ENCODE measurements around the gene TMEM101. TPM values are rescaled to one million over a fixed set of nuclear protein-coding genes. Genes with fewer than 3 reads are reported as not detected.
A peak's percentile ranks its signal among the peaks of the same experiment; 100 is the strongest.

The TMEM101 gene
- total and polyA plus RNA-seq, 2 experiments from 2014 or later = 33.4 to 41.0 TPM

DNA sequence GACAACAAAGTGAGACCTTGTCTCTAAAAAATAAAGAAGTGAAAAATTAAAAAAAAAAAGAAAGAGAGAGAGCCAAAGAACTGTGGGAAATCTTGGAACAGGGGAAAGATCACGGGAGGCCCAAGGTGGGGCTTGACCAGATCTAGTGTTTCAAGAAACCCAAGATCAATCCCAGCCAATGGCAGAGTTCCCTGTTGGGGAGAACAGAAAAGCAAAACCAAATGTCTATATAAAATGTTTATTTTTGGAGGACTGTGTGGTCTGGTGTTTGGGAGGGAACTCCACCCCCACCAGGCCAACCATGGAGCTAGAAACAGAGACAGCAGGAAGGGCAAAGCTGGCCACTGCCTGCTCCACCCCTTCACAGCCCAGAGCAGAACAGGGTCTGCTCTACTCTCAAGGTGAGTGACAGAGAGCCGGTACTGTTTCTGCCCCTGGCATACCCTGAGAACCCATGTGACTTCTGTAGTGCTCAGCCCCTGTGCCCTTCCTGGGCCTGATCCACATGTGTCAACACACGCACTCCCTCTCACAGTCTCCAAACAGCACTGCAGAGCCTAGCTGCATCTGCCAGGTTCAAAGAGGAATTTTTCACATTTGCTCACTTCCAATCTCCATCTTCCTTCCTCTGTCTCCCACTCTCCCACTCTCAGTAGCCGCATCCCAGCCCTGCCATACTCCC, 3.7 kb downstream of the TMEM101 start:
- Histone ChIP-seq H3K36me3 (replicated peaks; ENCODE audit: insufficient read depth, low read depth) (no peaks in the 10 kb centered on the region), H3K79me2 (peaks cover 6% of the 10 kb centered on the region), H3K27me3 (peaks cover 2% of the 10 kb centered on the region), H3K4me1 (ENCODE audit: insufficient read depth) (peaks cover 11% of the 10 kb centered on the region), H2AFZ (no peak overlapping the region), H4K20me1 (ENCODE audit: insufficient read depth, poor library complexity, severe bottlenecking) (no peaks in the 10 kb centered on the region), H3K4me2 (no peak overlapping the region), H3K9me2 (replicated peaks; ENCODE audit: insufficient read depth) (no peaks in the 10 kb centered on the region), H3K4me3 (no peak overlapping the region), H3K27ac (peak overlapping the region; percentile 33), H3K9me3 (ENCODE audit: low read depth) (no peaks in the 10 kb centered on the region)
- no peak for DNase-seq (ENCODE audit: low spot score)
- 58% methylated on average over 4 of the region's 4 CpGs for WGBS (ENCODE audit: low lambda C conversion rate, missing lambda C conversion rate)
- TF ChIP-seq EZH2phosphoT487 (IDR thresholded peaks at IDR 0.05; ENCODE audit: low read depth, severe bottlenecking, unreplicated experiment) (no peak), EZH2 (IDR thresholded peaks at IDR 0.05; ENCODE audit: borderline replicate concordance) (no peak)

DNA sequence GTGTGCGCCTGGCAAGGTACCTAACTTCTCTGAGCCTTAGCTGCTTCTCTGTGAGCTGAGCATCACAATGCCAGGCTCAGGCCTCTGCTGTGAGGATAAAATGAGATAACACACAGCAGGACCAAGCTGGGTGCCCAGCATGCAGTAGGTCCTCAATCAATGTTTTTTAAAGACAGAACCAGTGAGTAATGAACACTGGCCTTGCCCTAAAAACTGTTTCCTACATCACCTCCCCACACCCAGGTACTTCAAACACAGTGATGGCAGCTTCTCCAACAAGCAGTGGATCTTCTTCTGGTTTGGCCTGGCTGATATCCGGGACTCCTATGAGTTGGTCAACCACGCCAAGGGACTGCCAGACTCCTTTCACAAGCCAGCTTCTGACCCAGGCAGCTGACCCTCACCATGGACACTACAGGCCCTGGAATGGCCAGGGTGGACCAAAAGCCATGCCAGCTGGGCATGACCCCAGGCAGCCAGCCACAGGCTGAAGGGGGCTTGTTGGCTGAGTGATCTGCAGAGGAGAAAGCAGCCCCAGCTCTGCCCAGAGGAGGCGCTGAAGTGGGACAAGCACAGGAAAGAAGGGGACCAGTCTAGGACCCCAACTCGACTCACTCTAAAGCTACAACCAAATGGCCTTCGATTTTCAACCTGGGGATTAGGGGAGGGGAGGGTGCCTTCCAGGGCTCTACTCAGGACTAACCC, 6.4 kb downstream of the TMEM101 start:
- H3K4me3 ChIP-seq = no peak overlapping the region
- TF ChIP-seq EZH2 (IDR thresholded peaks at IDR 0.05; ENCODE audit: borderline replicate concordance) = no peak
- TF ChIP-seq EZH2phosphoT487 (IDR thresholded peaks at IDR 0.05; ENCODE audit: low read depth, severe bottlenecking, unreplicated experiment) = no peak
- TF ChIP-seq, protein P1, sequence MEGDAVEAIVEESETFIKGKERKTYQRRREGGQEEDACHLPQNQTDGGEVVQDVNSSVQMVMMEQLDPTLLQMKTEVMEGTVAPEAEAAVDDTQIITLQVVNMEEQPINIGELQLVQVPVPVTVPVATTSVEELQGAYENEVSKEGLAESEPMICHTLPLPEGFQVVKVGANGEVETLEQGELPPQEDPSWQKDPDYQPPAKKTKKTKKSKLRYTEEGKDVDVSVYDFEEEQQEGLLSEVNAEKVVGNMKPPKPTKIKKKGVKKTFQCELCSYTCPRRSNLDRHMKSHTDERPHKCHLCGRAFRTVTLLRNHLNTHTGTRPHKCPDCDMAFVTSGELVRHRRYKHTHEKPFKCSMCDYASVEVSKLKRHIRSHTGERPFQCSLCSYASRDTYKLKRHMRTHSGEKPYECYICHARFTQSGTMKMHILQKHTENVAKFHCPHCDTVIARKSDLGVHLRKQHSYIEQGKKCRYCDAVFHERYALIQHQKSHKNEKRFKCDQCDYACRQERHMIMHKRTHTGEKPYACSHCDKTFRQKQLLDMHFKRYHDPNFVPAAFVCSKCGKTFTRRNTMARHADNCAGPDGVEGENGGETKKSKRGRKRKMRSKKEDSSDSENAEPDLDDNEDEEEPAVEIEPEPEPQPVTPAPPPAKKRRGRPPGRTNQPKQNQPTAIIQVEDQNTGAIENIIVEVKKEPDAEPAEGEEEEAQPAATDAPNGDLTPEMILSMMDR (IDR thresholded peaks at IDR 0.05; ENCODE audit: poor library complexity) = no peak
- WGBS (ENCODE audit: low lambda C conversion rate, missing lambda C conversion rate) = 79% methylated on average over 6 of the region's 6 CpGs
- H2AFZ ChIP-seq = no peak overlapping the region
- H3K36me3 ChIP-seq (replicated peaks; ENCODE audit: insufficient read depth, low read depth) = no peaks in the 10 kb centered on the region
- no peak overlapping the region for H3K27ac ChIP-seq
- H3K4me1 ChIP-seq (ENCODE audit: insufficient read depth) = peaks cover 21% of the 10 kb centered on the region
- peaks cover 28% of the 10 kb centered on the region for H3K27me3 ChIP-seq
- H3K4me2 ChIP-seq = peak overlapping the region; percentile 94
- H4K20me1 ChIP-seq (ENCODE audit: insufficient read depth, poor library complexity, severe bottlenecking) = no peaks in the 10 kb centered on the region
- H3K79me2 ChIP-seq = peaks cover under 1% of the 10 kb centered on the region
- no peaks in the 10 kb centered on the region for H3K9me2 ChIP-seq (replicated peaks; ENCODE audit: insufficient read depth)
- DNase-seq (ENCODE audit: low spot score) = no peak
- no peaks in the 10 kb centered on the region for H3K9me3 ChIP-seq (ENCODE audit: low read depth)

DNA sequence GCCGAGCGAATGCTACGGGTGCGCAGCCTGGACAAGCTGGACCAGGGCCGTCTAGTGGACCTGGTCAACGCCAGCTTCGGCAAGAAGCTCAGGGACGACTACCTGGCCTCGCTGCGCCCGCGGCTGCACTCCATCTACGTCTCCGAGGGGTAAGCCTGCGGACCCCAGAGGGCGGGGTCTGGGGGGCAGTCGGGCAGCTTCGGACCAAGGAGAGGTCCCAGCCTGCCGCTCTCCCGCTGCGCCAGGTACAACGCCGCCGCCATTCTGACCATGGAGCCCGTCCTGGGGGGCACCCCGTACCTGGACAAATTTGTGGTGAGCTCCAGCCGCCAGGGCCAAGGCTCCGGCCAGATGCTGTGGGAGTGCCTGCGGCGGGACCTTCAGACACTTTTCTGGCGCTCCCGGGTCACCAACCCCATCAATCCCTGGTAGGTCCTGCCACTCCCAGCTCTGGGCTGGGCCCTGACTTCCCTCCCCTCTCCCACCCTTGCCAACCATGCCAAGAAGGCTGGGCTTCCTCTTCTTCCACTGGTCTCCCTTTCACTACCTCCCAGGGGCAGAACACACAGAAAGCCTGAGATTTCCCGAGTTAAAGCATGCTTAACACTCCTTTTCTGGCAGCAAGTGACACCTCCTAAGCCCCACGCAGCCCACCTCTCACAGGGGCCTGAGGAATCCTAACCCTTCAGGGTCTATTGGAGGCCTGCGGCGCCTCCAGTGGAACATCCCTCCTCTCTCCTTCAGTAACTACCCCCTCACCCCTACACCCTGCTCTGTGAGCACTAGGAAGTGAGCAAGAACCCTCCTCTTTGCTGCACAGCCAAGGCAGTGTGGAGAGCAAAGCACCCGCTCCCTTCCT, 7.2 kb downstream of the TMEM101 start:
- peak overlapping the region; percentile 49 for H3K27ac ChIP-seq
- TF ChIP-seq EZH2 (IDR thresholded peaks at IDR 0.05; ENCODE audit: borderline replicate concordance) (no peak), EZH2phosphoT487 (IDR thresholded peaks at IDR 0.05; ENCODE audit: low read depth, severe bottlenecking, unreplicated experiment) (no peak)
- TF ChIP-seq, protein P1 (IDR thresholded peaks at IDR 0.05; ENCODE audit: poor library complexity) = no peak
- WGBS (ENCODE audit: low lambda C conversion rate, missing lambda C conversion rate) = 15% methylated on average over 31 of the region's 37 CpGs
- H3K9me2 ChIP-seq (replicated peaks; ENCODE audit: insufficient read depth) = no peaks in the 10 kb centered on the region
- H3K79me2 ChIP-seq = no peaks in the 10 kb centered on the region
- H3K27me3 ChIP-seq = peaks cover 36% of the 10 kb centered on the region
- no peak for DNase-seq (ENCODE audit: low spot score)
- H3K4me1 ChIP-seq (ENCODE audit: insufficient read depth) = peaks cover 21% of the 10 kb centered on the region
- H2AFZ ChIP-seq = peak overlapping the region; percentile 51
- H3K36me3 ChIP-seq (replicated peaks; ENCODE audit: insufficient read depth, low read depth) = no peaks in the 10 kb centered on the region
- no peaks in the 10 kb centered on the region for H4K20me1 ChIP-seq (ENCODE audit: insufficient read depth, poor library complexity, severe bottlenecking)
- peak overlapping the region; percentile 50 for H3K4me3 ChIP-seq
- no peaks in the 10 kb centered on the region for H3K9me3 ChIP-seq (ENCODE audit: low read depth)
- peak overlapping the region; percentile 94 for H3K4me2 ChIP-seq

Data from hepatocyte (in vitro differentiated cells).